ENCODE measurements around the gene PCP2. TPM values are rescaled to one million over a fixed set of nuclear protein-coding genes. Genes with fewer than 3 reads are reported as not detected.

Gene PCP2
- total and polyA plus RNA-seq, 2 of the 13 experiments (the other 11 are each of a cell fraction or from before 2014, with no cell fraction given), result 0.62 TPM; not detected in 1

DNA sequence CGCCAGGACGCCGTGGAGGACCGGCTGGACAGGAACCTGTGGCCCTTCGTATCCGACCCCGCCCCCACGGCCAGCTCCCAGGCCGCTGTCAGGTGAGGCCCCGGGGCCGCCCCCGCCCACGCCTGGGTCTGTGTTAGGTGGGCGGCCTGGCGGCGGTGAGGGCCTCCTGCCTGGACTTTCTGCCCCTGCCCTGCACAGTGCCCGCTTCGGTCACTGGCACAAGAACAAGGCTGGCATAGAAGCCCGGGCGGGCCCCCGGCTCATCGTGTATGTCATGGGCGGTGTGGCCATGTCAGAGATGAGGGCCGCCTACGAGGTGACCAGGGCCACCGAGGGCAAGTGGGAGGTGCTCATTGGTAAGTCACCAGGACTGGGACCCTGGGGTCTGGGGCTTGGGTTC, 13.6 kb upstream of the PCP2 start:
- no peak for ATAC-seq
- BruUV-seq (replicated peaks), result no TSS peak
- H3K9me3 ChIP-seq (ENCODE audit: low read length), result no peaks in the 10 kb centered on the region
- WGBS (ENCODE audit: low lambda C conversion rate), result 100% methylated on average over 1 of the region's 26 CpGs
- no peaks in the 10 kb centered on the region for H4K20me1 ChIP-seq (ENCODE audit: insufficient read depth, low read length)
- H3K36me3 ChIP-seq (replicated peaks in 1 of 2; ENCODE audit: control insufficient read depth in 1 of 2, insufficient read depth in 2 of 2, low read length in 2 of 2), result no peaks in the 10 kb centered on the region
- H3K79me2 ChIP-seq (ENCODE audit: insufficient read depth, low read length), result no peaks in the 10 kb centered on the region
- H2AFZ ChIP-seq (ENCODE audit: low read length), result no peak overlapping the region
- ChIA-PET POLR2A (no interaction called here), CTCF (ENCODE audit: low intra/inter-chr PET ratio, low total read pairs) (no interaction called here)
- H3K4me1 ChIP-seq (ENCODE audit: insufficient read depth, low read length), result peaks cover under 1% of the 10 kb centered on the region
- no peak overlapping the region for H3K27ac ChIP-seq (ENCODE audit: extremely low read length, insufficient read depth, low read length)
- H3K27me3 ChIP-seq (ENCODE audit: control insufficient read depth in 1 of 2, insufficient read depth in 2 of 2, low read length in 2 of 2), result no peaks in the 10 kb centered on the region
- H3K9ac ChIP-seq (ENCODE audit: insufficient read depth, low read depth, low read length), result no peak overlapping the region
- FAIRE-seq, result no peak
- no peak for TF ChIP-seq ESRRA (CRISPR knock-in tag; IDR thresholded peaks at IDR 0.05; ENCODE audit: low read depth)
- TF ChIP-seq PAWR (CRISPR knock-in tag; IDR thresholded peaks at IDR 0.05; ENCODE audit: borderline replicate concordance), result no peak
- TF ChIP-seq RBFOX2 (IDR thresholded peaks at IDR 0.05; ENCODE audit: low read depth, low read length), result peak; percentile 36; the same call in 1 of the 2 replicates
- no peak overlapping the region for H3K4me2 ChIP-seq (ENCODE audit: low read depth, low read length)
- in situ Hi-C loops (cut with HindIII; ENCODE audit: extremely low pct_ligation_motif_present, low pct_unique_long_range_greater_than_20kb) (no loop called here), intact Hi-C loops (cut with micrococcal nuclease; ENCODE audit: unreplicated experiment) (no loop called here)
- no peak overlapping the region for H3K4me3 ChIP-seq (replicated peaks in 1 of 3; ENCODE audit: insufficient read depth in 1 of 3, low read depth in 2 of 3, low read length in 3 of 3)
- no peak for DNase-seq (ENCODE audit: low spot score)

DNA sequence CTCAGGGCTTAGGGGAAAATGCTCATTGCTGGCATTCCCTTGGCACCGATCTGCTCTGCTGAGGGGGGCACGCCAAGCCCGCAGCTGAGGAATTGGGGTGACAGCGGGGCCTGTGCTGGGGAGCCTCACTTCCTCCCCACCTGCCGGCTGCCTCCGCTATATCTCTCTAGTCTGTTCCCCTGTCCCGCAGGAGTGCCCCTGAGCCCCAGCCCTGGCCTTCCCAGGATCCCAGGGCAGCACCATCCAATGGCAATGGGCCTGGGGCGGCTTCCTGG, 12.8 kb upstream of the PCP2 start:
- in situ Hi-C loops (cut with HindIII; ENCODE audit: extremely low pct_ligation_motif_present, low pct_unique_long_range_greater_than_20kb) (no loop called here), intact Hi-C loops (cut with micrococcal nuclease; ENCODE audit: unreplicated experiment) (no loop called here)

More for the DNA sequence above, 12.8 kb upstream of the PCP2 start:
- Histone ChIP-seq H3K4me1 (ENCODE audit: insufficient read depth, low read length) (no peaks in the 10 kb centered on the region), H3K27ac (ENCODE audit: extremely low read length, insufficient read depth, low read length) (no peak overlapping the region), H3K4me3 (replicated peaks in 1 of 3; ENCODE audit: insufficient read depth in 1 of 3, low read depth in 2 of 3, low read length in 3 of 3) (no peak overlapping the region), H3K79me2 (ENCODE audit: insufficient read depth, low read length) (no peaks in the 10 kb centered on the region), H2AFZ (ENCODE audit: low read length) (no peak overlapping the region), H3K36me3 (replicated peaks in 1 of 2; ENCODE audit: control insufficient read depth in 1 of 2, insufficient read depth in 2 of 2, low read length in 2 of 2) (no peaks in the 10 kb centered on the region), H3K9me3 (ENCODE audit: low read length) (no peaks in the 10 kb centered on the region), H4K20me1 (ENCODE audit: insufficient read depth, low read length) (no peaks in the 10 kb centered on the region), H3K9ac (ENCODE audit: insufficient read depth, low read depth, low read length) (no peak overlapping the region), H3K4me2 (ENCODE audit: low read depth, low read length) (no peak overlapping the region), H3K27me3 (ENCODE audit: control insufficient read depth in 1 of 2, insufficient read depth in 2 of 2, low read length in 2 of 2) (no peaks in the 10 kb centered on the region)
- ChIA-PET CTCF (ENCODE audit: low intra/inter-chr PET ratio, low total read pairs) (no interaction called here), POLR2A (no interaction called here)
- no peak for DNase-seq (ENCODE audit: low spot score)
- BruUV-seq (replicated peaks), result no TSS peak
- TF ChIP-seq ZNF766 (CRISPR knock-in tag; IDR thresholded peaks at IDR 0.05; ENCODE audit: borderline replicate concordance) (no peak), NR2F1 (CRISPR knock-in tag; IDR thresholded peaks at IDR 0.05) (no peak)
- TF ChIP-seq, protein P1, sequence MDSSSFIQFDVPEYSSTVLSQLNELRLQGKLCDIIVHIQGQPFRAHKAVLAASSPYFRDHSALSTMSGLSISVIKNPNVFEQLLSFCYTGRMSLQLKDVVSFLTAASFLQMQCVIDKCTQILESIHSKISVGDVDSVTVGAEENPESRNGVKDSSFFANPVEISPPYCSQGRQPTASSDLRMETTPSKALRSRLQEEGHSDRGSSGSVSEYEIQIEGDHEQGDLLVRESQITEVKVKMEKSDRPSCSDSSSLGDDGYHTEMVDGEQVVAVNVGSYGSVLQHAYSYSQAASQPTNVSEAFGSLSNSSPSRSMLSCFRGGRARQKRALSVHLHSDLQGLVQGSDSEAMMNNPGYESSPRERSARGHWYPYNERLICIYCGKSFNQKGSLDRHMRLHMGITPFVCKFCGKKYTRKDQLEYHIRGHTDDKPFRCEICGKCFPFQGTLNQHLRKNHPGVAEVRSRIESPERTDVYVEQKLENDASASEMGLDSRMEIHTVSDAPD (CRISPR knock-in tag; IDR thresholded peaks at IDR 0.05), result no peak
- WGBS (ENCODE audit: low lambda C conversion rate), result no CpG with 5 or more reads among the region's 8 CpGs
- FAIRE-seq, result no peak
- ATAC-seq, result no peak
